Epithelial cell of proximal tubule (primary cell): ENCODE data around the gene ANKDD1B. TPM values are rescaled to one million over a fixed set of nuclear protein-coding genes. Genes with fewer than 3 reads are reported as not detected.
"Not testable (repeated sequence)": the region's sequence is repeated elsewhere in the genome, so short reads cannot be mapped to it uniquely, and the experiment has no call there.

Experiments
- DNase-seq: peaks from one replicate; pipeline ENCODE4 v3.0.0-alpha.2; 2011; ENCODE audit warnings: low read depth
- H3K4me3 ChIP-seq: 2 replicates; pipeline ENCODE4 v1.5.1; 2011; ENCODE audit warnings: low read depth, mild to moderate bottlenecking, low read length
- total RNA-seq: library from RNA; depleted of rRNA; stranded (reverse); fragments of >200 nt; gene quantifications from 2 replicates; pipeline ENCODE4 v1.2.3, GENCODE V29; 2015
- TF ChIP-seq, protein P1 (sequence below): conservative IDR thresholded peaks from 2 replicates; pipeline ENCODE4 v1.5.1; 2012; ENCODE audit warnings: low read depth, mild to moderate bottlenecking, low read length

The ANKDD1B gene
- total RNA-seq, 1 donor from 2014 or later = 1.3 TPM

GRCh38 chr5:75681125-75681830, 70.0 kb downstream of the ANKDD1B start:
- TF ChIP-seq, protein P1, sequence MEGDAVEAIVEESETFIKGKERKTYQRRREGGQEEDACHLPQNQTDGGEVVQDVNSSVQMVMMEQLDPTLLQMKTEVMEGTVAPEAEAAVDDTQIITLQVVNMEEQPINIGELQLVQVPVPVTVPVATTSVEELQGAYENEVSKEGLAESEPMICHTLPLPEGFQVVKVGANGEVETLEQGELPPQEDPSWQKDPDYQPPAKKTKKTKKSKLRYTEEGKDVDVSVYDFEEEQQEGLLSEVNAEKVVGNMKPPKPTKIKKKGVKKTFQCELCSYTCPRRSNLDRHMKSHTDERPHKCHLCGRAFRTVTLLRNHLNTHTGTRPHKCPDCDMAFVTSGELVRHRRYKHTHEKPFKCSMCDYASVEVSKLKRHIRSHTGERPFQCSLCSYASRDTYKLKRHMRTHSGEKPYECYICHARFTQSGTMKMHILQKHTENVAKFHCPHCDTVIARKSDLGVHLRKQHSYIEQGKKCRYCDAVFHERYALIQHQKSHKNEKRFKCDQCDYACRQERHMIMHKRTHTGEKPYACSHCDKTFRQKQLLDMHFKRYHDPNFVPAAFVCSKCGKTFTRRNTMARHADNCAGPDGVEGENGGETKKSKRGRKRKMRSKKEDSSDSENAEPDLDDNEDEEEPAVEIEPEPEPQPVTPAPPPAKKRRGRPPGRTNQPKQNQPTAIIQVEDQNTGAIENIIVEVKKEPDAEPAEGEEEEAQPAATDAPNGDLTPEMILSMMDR = peak; percentile 54
- no peak for DNase-seq
- H3K4me3 ChIP-seq = peak overlapping the region; percentile 15

DNA sequence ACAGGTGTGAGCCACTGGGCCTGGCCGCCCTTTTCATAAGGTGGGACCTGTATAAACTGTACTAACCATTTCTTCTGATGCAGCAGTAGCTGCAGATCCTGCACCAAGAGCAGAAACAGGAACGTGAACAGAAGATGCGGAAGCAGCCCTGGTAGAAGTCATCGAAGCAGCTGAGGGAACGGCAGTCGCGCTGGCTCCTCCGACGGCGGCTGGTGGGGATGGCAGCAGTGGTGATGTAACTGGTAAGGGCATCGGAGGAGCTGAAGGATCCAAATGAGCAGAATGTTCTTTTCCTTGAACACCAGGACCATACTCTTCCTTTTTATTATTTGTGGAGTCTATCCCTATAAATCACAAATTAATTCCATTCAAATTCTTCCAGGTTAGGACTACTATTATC, 73.9 kb downstream of the ANKDD1B start:
- TF ChIP-seq, protein P1 = no peak
- DNase-seq = no peak
- H3K4me3 ChIP-seq = no peak overlapping the region

DNA sequence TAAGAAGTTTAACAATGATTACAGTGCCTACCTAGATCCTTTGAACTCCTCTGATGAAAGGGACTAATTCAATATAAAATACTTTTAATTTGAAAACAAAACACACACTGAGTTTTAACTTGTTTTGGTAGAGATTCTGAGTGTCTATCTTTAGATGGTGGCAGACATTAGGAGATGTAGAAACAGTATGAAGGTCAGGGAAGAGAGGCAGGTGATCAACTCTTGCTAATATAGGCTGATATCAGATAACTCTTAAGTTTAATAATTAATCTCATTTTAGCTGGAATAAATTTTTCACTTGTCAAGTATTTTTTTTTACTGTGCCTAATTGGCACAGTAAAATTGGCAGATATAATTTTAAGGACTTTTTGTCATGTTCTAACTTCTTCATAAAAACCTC, 75.2 kb downstream of the ANKDD1B start:
- no peak for DNase-seq
- TF ChIP-seq, protein P1 = no peak
- H3K4me3 ChIP-seq = no peak overlapping the region

- TF ChIP-seq, protein P1 = no peak
- H3K4me3 ChIP-seq = no peak overlapping the region
Measured at GRCh38 chr5:75690669-75691068, 79.4 kb downstream of the ANKDD1B start.

DNA sequence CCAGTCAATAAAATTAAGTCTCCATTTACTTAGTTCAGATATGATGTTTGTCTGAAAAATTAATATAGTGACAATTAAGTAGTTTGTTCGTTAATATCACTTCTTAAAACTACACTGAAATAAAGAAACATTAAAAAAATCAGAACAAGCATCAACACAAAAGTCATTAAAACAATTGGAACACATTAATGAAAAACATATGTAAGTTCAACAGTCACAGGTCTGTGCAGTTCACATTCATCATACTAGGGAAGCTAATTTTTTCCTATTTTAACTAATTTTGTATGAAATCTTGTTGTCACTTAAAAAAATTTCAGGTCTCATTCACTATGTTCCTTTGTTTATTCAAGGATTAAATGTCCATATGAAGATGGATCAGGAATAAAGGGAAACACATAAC, 83.5 kb downstream of the ANKDD1B start:
- no peak for DNase-seq
- no peak overlapping the region for H3K4me3 ChIP-seq
- TF ChIP-seq, protein P1 = no peak

More at GRCh38 chr5:75690669-75691068, 79.4 kb downstream of the ANKDD1B start:
- no peak for DNase-seq

GRCh38 chr5:75695472-75696351, 84.5 kb downstream of the ANKDD1B start:
- not testable (repeated sequence) for H3K4me3 ChIP-seq, DNase-seq

- DNase-seq = no peak
- H3K4me3 ChIP-seq = no peak overlapping the region
- TF ChIP-seq, protein P1 = no peak
Measured at GRCh38 chr5:75701856-75702255, 90.6 kb downstream of the ANKDD1B start.
